HG02870 (cell line): Measurements from ENCODE around the gene MBD5.
"Not testable (repeated sequence)": the region's sequence is repeated elsewhere in the genome, so short reads cannot be mapped to it uniquely, and the experiment has no call there.

ENCODE experiments used
- ATAC-seq: cut with Tn5 transposase; IDR thresholded peaks from one replicate; pipeline ENCODE4 v1.9.1; 2021; ENCODE audit warnings: mild to moderate bottlenecking, moderate library complexity; ENCODE audit not compliant: unreplicated experiment

MBD5 gene

DNA sequence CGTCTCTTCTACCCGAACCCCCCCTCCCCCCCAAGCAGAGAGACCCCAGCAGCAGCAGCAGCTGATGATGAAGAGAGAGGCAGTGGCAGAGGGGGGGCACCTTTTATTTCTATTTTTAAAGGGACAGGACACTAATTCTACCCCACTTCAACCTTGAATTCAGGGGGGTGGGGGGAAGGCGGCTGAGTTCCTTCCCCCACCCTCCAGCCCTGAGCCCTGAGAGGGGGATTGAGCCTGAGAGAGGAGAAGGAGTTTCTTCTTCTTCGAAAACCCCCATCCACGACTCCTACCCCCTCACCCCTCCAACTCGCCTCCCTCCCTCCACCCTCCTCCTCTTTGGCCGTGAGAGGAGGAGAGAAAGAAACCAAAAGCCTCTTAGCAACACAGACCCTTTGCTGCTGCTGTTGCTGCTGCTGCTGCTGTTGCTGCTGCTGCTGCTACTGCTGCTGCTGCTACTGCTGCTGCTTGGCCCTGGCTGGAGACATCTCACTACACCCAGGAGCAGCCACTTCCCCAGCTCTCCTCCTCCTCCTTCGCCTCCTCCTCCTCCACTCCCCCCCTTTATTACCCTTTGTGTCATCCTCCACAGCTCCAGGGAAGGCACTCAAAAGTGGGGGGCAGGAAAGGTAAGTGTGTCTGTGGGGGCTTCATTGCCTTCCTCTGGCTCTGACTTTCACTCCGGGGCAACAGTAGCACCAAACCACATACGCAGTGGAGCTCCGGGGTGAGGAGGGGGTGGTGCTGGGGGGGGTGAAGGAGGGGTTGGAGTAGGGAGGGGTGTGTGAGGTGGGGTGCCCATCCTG is at the start of gene MBD5:
Gene MBD5 (plus strand): TSS at position 33 of the 803 bp plus-strand sequence.
- ATAC-seq: peak; percentile 29

DNA sequence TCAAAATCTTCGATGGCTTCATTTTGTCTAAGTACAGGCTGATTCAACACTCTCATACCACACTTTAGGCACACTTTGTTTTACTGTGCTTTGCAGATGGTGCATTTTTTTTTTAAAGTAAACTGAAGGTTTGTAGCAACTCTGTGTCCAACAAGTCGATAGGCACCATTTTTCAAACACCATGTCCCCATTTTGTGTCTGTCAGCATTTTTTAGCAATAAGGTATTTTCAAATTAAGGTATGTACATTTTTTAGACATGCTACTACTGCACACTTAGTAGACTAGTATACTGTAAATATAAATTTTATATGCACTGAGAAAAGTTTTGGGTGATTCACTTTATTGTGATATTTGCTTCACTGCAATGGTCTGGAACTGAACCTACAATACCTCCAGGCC is 44.8 kb upstream of the MBD5 start:
- no peak for ATAC-seq

DNA sequence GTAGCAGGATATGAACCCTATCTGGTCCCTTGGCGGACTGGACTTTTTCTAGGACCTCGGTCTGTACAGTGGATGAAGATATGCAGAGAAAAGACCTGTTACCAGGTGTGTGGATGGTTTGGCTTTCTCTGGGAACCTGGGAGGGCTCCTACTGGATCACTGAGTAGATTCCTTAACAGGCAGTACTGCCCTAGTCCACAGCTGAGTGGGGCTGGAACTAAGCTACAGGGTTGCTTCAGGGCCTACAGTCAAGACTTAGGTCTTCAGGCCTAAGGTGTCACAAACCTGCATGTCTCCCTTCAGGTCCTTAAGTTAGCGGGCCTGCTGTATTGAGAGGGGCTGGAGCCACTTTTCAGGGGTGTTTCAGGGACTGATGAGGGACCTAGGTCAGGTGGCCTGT is 43.2 kb upstream of the MBD5 start:
- ATAC-seq: no peak

- no peak for ATAC-seq
Measured at GRCh38 chr2:147980940-147981528, 39.9 kb upstream of the MBD5 start.

DNA sequence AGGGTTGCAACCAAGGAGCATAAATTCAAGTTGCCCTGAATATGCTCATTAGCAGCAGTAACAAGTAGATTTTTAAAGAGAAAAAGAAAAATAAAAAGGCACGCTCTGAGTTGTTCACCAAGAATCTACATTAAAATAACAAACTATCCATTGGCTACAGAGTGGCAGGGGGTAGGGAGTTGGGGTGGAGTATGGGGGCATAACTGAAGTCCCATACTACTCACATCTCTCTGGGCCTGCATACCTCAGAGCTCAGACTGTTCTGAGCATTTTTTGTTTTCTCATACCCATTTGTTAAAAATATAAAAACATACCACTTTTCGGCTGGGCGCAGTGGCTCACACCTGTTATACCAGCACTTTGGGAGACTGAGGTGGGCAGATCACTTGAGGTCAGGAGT is 31.8 kb upstream of the MBD5 start:
- no peak for ATAC-seq

- ATAC-seq: peak; percentile 86
Measured at GRCh38 chr2:147989809-147990403, 31.0 kb upstream of the MBD5 start.

GRCh38 chr2:147994965-147995364 is 25.9 kb upstream of the MBD5 start:
- ATAC-seq: not testable (repeated sequence)

- ATAC-seq: no peak
Measured at GRCh38 chr2:147996828-147997227, 24.1 kb upstream of the MBD5 start.

DNA sequence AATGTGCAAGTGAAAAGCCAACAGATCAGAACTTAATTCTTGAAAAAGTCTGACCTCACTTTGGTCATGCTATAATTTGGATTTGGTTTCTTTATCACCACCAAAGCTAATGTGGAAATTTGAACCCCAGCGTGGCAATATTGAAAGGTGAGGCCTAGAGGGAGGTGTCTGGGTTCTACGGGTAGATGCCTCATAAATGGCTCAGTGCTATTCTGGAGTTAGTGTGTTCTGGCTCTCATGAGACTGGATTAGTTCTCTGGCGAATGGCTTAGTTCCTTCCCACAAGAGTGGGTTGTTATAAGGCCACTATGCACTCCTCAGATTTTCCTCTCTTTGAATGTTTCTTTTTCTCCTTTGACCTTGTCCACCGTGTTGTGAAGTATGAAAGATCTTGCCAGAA is 22.7 kb upstream of the MBD5 start:
- no peak for ATAC-seq

DNA sequence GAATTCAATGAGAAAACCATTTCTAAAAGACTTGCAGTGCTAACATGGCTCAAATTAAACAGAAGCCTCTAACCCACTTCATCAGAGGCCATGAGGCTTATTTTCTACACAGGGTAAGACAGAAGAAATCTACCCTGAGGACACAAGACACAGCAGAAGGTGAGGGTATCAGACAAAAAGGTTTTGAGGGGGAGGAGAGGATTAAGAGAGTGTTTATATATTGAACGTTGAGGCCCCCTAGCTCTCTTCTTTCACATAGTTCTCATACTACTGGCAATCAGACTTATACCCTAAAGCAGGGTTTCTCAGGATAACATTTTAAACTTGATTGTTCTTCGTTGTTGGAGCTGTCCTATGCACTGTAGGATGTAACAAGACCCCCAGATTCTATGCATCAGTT is 21.8 kb upstream of the MBD5 start:
- no peak for ATAC-seq

- ATAC-seq: no peak
Measured at GRCh38 chr2:148000095-148000494, 20.8 kb upstream of the MBD5 start.

- ATAC-seq: not testable (repeated sequence)
Measured at GRCh38 chr2:148002420-148002819, 18.5 kb upstream of the MBD5 start.

DNA sequence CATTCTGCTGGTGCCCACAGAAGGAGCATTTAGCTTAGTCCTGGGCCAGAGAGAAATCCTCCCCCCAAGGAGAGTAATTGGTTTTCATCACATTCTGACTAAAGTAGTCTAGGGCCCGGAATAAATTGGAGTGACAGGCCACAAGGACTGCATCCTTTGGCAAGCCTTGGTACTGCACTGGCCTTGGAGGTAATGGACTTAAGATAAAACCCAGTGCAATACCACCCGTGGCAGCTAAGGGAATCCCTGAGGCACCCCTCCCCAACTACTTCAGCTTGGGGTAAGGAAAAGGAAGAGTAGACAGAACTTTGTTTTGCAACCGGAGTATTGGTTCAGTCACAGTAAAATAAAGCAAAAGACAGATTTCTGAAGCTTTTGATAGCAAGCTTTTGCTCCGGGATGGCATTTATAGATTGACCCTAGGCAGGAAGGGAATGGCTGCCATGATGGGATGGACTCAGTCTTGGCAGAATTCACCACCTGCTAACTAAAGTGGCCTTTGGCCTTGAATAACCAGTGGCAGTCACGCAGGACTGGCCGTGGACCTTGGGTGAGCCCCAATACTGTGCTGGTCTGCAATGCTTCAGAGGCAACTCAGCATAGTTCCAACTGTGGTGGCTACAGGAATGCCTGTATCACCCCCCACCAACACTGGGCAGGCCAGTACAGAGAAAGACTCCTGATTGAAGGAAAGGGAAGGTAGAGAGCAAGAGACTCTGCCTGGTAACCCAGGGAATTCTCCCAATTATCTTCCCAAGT is 14.5 kb upstream of the MBD5 start:
- ATAC-seq: no peak

DNA sequence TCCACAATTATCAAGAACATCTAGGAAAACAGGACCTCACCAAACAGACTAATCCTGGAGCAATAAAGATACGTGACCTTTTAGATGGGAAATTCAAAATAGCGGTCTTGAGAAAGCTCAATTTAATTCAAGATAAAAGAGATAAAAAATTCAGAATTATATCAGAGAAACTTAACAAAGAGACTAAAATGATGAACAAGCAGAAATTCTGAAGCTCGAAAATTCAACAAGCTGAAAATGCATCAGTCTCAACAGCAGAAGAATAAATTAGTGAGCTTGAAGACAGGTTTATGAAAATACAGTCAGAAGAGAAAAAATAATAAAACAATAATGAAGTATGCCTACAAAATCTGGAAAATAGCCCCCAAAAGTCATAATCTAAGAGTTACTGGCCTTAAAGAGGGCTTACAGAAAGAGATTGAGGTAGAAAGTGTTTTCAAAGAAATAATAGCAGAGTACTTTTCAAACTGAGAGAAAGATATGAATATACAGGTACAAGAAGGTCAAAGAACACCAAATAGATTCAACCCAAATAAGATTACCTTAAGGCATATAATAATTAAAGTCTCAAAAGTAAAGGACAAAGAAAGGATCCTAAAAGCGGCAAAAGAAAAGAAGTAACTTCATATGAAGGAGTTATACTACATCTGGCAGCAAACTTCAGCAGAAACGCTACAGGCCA is 13.5 kb upstream of the MBD5 start:
- ATAC-seq: no peak

DNA sequence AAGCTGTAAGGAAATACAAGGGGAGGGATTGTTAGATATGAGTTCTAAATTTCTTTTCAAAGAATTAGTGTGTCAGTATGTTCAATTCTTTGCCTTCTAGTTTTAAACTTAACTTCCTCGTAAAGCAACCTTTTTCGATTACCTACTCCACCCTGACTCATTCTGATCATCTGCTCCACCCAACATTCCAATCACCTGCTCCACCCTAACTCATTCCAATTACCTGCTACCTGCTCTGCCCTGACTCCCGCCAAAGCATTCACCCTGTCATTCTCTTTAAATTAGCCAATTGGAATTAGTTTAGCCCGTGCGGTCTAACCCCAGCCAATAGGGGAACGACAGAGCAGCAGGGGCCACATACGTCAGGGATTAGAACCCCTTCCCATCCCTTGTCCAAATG is 12.5 kb upstream of the MBD5 start:
- not testable (repeated sequence) for ATAC-seq

- no peak for ATAC-seq
Measured at GRCh38 chr2:148013876-148014275, 7.0 kb upstream of the MBD5 start.

DNA sequence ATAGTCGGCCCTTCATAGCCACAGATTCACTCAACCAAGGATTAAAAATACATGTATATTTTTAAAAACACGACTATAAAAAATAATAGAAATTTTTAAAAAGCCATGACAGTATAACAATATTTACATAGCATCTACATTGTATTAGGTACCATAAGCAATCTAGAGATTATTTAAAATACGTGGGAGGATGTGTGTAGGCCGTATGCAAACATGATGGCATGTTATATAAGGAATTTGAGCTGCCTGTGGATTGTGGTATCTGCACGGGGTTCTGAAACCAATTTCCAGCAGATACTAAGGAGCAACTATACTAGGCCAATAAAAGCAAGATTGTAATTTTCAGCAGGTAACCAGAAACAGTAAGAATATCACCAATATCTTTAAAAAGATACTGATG is 6.3 kb upstream of the MBD5 start:
- ATAC-seq: no peak

DNA sequence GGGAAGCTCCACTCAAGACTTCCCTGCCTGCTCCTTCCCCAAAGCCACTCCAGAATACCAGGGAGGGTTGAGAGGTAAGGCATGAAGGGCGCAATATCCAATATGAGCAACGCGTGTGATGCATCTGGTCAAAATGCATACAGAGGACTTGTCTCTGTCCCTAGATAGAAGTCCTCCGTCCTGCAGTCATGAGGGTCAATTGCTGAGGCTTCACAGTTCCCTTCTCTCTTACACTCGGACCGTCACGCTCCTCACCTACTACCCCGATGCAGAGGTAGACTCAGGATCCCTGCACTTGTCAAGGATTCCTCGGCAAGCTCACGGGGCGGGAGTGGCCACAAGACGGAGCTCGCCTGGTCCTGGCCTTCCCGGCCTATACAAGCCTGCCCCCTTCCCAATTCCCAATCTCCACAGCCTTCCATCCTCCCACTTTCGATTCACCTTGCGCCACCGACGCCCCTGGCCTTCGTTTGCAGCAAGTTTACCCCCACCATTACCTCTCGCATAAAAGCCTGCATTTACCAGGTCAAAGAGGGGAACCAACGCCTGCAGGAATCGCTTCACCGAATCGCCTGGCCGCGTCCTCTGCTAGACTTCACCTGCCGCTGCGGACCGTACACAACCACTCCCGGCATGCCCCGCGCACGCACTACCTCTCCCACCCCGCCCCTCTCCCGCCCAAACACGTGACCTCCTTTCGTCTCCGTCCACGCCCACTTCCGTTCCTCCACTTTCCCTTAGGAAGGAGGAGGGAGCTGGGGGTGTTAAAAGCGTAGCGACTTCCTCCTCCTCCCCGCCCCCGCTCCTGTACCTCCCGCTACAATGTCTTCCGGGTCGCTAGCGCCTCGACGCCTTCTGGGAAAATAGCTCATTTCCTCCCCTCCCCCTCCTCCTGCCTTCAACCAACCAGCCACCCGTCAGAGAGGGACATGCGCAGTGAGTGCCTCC is 506 bp upstream of the MBD5 start, which contains the start of gene ORC4:
Gene ORC4 (minus strand): TSS at position 627 of the 948 bp plus-strand sequence. CDS start 44,779 bp downstream, outside the sequence.
- ATAC-seq: peak; percentile 73

DNA sequence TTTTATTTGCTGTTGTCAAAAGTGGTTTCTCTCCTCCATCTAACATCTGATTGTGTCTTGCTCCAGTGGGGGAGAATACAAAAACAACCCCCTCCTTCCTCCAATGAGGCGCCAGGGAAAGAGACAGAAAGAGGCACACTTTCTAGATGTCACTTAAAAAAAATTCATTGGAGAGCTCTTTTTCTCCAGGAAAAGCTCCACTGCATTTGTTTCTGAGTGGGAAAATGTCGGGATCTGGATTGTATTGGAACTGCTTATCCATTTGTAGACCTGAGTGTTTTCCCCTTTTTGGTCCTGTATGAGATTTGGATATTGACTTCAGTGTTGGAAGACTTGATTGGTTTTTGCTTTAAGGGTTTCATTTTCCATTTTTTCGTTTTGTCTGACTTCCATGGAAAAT is 995 bp downstream of the MBD5 start:
- ATAC-seq: no peak

- no peak for ATAC-seq
Measured at GRCh38 chr2:148022351-148022750, 1.5 kb downstream of the MBD5 start.
